Sciatic nerve (tissue), 2 donors: ENCODE data around the gene MSL3B.
"Not testable (repeated sequence)": the region's sequence is repeated elsewhere in the genome, so short reads cannot be mapped to it uniquely, and the experiment has no call there.

Experiments
- ATAC-seq: fragments of 200-7000 bp; cut with Tn5 transposase; one replicate; pipeline ENCODE4 v1.9.1; 2020; ENCODE audit warnings: mild to moderate bottlenecking, moderate library complexity
- DNase-seq: peaks from one replicate; pipeline ENCODE4 v3.0.0-alpha.2; 2020; ENCODE audit warnings: low spot score
- intact Hi-C: fragments of 100-400 bp; cut with DNase I; formaldehyde crosslinking; loops from one replicate; pipeline ENCODE4 v1.14.2; 2022
- donor health status: DM: no; HTN: no; CAD: no.
- donor health status: DM: no; HTN: no; CAD: no.

Gene MSL3B

GRCh38 chr2:233867993-233868532 lies at the start of gene MSL3B:
MSL3B (minus strand) TSS chr2:233868386.
- DNase-seq (no peak), ATAC-seq (peak; percentile 51)
- intact Hi-C loops, result no loop called here

GRCh38 chr2:233917116-233917515 lies 48.9 kb upstream of the MSL3B start, which contains the start of gene TRPM8:
TRPM8 (plus strand) TSS chr2:233917373; CDS start chr2:233926538, 9,165 bp downstream.
- intact Hi-C loops, result no loop called here
- DNase-seq, result no peak

GRCh38 chr2:233915128-233915527 lies 46.9 kb upstream of the MSL3B start:
- DNase-seq, result no peak

More at GRCh38 chr2:233917116-233917515, 48.9 kb upstream of the MSL3B start, which contains the start of gene TRPM8:
- no peak for ATAC-seq

GRCh38 chr2:233912691-233913423 lies 44.7 kb upstream of the MSL3B start:
- intact Hi-C loops, result no loop called here
- DNase-seq (no peak), ATAC-seq (no peak)

More at GRCh38 chr2:233915128-233915527, 46.9 kb upstream of the MSL3B start:
- ATAC-seq, result no peak
- intact Hi-C loops, result no loop called here

GRCh38 chr2:233907627-233908026 lies 39.4 kb upstream of the MSL3B start:
- ATAC-seq (no peak), DNase-seq (no peak)
- intact Hi-C loops, result no loop called here

GRCh38 chr2:233905945-233906344 lies 37.8 kb upstream of the MSL3B start:
- no peak for DNase-seq
- intact Hi-C loops, result no loop called here
- ATAC-seq, result no peak

- intact Hi-C loops, result no loop called here
- ATAC-seq (no peak), DNase-seq (no peak)
Observed at GRCh38 chr2:233901884-233902283, 33.7 kb upstream of the MSL3B start.

- ATAC-seq (no peak), DNase-seq (no peak)
- intact Hi-C loops, result no loop called here
Observed at GRCh38 chr2:233901367-233901766, 33.2 kb upstream of the MSL3B start.

GRCh38 chr2:233896253-233896652 lies 28.1 kb upstream of the MSL3B start:
- DNase-seq, intact Hi-C loops, ATAC-seq: not testable (repeated sequence)

GRCh38 chr2:233892793-233893192 lies 24.6 kb upstream of the MSL3B start:
- ATAC-seq (no peak), DNase-seq (no peak)
- intact Hi-C loops, result no loop called here

- DNase-seq, result no peak
- intact Hi-C loops, result no loop called here
- no peak for ATAC-seq
Observed at GRCh38 chr2:233882353-233882752, 14.2 kb upstream of the MSL3B start.

- intact Hi-C loops, ATAC-seq, DNase-seq: not testable (repeated sequence)
Observed at GRCh38 chr2:233872125-233872524, 3.9 kb upstream of the MSL3B start.

GRCh38 chr2:233871432-233871831 lies 3.2 kb upstream of the MSL3B start:
- no peak for DNase-seq
- intact Hi-C loops, result no loop called here
- no peak for ATAC-seq

GRCh38 chr2:233866479-233866878 lies 1.7 kb downstream of the MSL3B start:
- DNase-seq (no peak), ATAC-seq (no peak)
- intact Hi-C loops, result no loop called here

- ATAC-seq (no peak), DNase-seq (no peak)
- intact Hi-C loops, result no loop called here
Observed at GRCh38 chr2:233865838-233866237, 2.3 kb downstream of the MSL3B start.

GRCh38 chr2:233862261-233862768 lies 5.9 kb downstream of the MSL3B start:
- DNase-seq (no peak), ATAC-seq (no peak)
- intact Hi-C loops, result no loop called here

- DNase-seq, result no peak
- intact Hi-C loops, result no loop called here
- ATAC-seq, result no peak
Observed at GRCh38 chr2:233858331-233858730, 9.9 kb downstream of the MSL3B start.

GRCh38 chr2:233857511-233858141 lies 10.6 kb downstream of the MSL3B start:
- DNase-seq (no peak), ATAC-seq (no peak)
- intact Hi-C loops, result no loop called here

- DNase-seq, result no peak
- ATAC-seq, result no peak
- intact Hi-C loops, result no loop called here
Observed at GRCh38 chr2:233856184-233856583, 12.0 kb downstream of the MSL3B start.

GRCh38 chr2:233855345-233855744 lies 12.8 kb downstream of the MSL3B start:
- intact Hi-C loops, result no loop called here
- DNase-seq, result no peak
- ATAC-seq, result no peak
